NK-92 (cell line): ENCODE data around the gene SFXN2.
"Not testable (repeated sequence)": the region's sequence is repeated elsewhere in the genome, so short reads cannot be mapped to it uniquely, and the experiment has no call there.

Experiments used
- DNase-seq: peaks from one replicate; lab custom pipeline; 2025; ENCODE audit not compliant: unreplicated experiment; lab: John Stamatoyannopoulos, UW

The SFXN2 gene

DNA sequence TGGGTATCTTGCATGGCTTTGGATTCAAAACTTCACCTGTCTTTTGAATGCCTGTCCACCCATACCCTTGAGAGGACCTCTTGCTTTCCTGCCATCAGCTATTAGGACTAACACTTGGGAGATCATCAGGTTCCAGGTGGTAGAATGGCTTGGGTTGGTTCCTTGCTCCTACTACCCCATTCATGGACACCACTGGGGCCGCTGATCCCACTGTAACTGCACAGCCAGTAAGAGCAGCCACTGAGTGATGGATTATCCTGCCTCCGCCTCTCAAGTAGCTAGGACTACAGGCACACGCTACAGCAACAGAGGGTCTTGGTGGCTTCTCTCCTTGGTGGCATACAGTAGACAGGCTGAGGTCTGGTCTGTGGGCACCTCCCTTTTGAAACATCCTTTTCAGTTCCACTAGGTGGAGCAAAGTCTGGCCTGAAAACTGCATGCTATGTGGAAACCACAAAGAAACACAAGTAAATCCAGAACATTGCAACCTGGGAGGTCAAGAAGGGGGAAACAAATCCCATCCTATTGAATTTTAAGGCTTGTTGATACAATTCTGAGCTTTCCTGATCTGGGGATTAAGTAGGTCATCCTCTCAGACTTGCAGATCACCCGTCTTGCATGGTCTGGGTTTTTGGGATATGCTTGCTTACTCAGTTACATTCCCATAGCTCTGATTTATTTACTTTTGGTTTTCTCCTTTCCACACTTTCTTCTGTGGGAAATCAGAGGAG, 38.7 kb downstream of the SFXN2 start:
- no peak for DNase-seq

DNA sequence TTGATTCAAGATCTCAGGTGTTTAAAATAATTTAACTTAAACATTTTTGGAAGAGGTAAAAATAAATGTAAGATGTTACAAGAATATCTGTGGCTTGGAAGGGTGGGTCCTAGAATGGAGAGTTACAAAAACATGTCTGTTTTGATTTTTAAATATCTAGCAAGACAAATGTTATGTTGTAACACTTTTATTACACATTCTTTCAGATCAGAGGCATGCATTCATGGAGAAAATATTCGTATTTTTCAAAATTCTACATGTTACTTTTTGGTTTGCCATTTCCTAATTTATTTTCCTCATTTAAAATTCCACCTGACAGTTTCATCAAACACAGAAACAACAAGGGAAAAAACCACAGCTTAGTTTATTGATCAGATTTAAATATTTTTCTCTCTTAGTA, 39.3 kb downstream of the SFXN2 start:
- DNase-seq, result no peak

DNA sequence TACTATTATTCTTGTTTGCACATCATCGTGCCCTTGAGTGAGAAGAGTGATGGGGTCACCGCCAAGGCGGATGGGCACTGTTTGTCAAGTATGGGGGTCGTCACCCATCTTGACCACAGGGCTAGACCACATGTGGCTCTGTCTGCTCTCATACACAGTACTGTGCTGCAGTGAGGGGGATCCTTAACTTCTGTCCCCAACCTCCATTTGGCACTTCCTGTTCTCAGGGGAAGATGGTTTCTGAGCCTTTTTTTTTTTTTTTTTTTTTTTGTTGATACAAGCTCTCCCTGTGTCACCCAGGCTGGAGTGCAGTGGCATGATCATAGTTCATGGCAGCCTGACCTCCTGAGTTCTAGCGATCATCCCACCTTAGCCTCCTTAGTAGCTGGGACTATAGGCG, 42.9 kb downstream of the SFXN2 start:
- no peak for DNase-seq

DNA sequence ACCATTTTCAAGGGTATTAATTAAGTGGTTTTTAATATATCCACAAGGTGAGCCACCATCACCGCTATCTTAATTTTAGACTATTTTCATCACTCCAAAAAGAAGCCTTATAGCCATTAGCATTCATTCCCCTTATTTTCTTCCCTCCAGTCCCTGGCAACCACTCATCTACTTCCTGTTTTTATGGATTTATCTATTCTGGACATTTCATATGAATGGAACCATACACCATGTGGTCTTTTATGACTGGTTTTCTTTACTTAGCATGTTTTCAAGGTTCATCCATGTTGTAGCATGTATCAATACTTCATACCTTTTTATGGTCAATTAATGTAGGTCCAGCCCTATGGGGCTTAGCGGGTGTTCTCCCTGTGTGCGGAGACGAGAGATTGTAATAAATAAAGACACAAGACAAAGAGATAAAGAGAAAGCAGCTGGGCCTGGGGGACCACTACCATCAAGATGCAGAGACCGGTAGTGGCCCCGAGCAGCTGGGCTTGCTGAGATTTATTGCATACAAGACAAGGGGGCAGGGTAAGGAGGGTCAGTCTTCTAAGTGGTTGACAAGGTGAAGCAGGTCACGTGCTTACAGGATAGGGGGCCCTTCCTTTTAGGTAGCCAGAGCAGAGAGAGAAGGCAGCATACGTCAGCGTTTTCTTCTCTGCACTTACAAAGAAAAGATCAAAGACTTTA, 44.0 kb downstream of the SFXN2 start:
- DNase-seq, result no peak

DNA sequence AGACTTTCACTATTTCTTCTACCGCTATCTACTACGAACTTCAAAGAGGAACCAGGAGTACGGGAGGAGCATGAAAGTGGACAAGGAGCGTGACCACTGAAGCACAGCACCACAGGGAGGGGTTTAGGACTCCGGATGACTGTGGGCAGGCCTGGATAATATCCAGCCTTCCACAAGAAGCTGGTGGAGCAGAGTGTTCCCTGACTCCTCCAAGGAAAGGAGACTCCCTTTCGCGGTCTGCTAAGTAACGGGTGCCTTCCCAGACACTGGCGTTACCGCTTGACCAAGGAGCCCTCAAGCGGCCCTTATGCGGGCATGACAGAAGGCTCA, 44.5 kb downstream of the SFXN2 start:
- DNase-seq, result not testable (repeated sequence)

DNA sequence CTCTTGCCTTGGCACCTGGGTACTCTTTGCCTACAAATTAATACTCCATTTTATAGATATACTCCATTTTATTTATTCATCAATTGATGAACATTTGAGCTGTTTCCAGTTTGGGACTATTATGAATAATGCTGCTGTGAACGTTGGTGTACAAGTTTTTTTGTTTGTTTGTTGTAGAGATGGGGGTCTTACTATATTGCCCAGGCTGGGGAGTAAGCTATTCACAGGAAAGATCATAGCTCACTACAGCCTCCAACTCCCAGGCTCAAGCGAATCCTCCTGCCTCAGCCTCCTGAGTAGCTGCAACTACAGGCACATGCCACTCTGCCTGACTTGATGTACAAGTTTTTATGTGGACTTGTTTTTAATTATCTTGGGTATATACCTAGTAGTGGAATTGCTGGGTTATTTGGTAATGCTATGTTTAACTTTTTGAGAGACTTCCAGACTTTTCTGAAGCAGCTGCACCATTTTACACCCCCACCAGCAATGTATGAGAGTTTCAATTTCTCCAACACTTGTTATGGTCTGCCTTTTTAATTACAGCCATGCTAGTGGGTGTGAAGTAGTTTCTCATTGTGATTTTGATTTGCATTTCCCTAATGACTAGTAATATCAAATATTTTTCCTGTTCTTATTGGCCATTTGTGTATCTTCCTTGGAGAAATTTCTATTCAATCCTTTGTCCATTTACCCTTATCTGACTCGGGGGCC, 45.2 kb downstream of the SFXN2 start:
- DNase-seq, result no peak

DNA sequence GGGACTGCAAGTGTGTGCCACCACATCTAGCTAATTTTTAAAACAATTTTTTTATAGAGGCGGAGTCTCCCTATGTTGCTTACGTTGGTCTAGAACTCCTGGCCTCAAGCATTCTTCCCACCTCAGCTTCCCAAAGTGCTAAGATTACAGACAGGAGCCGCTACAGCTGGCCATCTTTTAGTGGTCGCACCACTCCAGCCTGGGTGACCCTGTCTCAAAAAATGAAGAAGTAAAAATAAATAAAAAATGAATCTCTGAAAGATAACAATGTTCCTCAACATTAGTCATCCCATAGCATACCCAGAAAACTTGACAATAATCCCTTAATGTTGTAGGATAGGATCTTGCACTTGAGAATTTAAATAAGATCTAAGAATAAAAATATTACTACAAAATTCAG, 47.5 kb downstream of the SFXN2 start:
- no peak for DNase-seq

DNA sequence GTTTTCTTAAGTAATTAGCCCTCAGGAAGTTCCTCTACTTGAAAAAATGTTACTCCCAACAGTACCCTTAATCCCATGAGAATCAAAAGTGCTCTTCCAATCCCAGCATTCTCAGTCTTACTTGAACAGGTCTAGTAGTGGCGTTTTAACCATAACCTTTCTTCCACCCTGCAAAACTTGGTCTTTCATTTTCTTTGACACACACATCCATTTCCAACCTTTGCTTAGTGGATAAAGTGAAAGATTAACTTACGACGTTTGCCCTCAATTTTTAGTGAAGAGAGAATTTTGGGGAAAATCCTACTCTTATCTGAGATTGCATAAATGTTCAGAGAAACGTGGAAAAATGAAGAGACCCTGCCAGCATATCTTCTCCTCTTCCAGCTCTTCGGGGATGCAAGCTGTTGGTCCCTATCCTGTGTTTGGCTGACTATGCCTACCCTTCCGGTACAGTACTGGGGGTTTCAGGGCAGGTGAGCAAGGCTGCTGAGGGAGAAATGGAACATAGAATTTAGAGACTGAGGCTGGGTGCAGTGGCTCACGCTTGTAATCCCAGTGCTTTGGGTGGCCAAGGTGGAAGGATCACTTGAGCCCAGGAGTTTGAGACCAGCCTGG, 48.1 kb downstream of the SFXN2 start:
- no peak for DNase-seq

DNA sequence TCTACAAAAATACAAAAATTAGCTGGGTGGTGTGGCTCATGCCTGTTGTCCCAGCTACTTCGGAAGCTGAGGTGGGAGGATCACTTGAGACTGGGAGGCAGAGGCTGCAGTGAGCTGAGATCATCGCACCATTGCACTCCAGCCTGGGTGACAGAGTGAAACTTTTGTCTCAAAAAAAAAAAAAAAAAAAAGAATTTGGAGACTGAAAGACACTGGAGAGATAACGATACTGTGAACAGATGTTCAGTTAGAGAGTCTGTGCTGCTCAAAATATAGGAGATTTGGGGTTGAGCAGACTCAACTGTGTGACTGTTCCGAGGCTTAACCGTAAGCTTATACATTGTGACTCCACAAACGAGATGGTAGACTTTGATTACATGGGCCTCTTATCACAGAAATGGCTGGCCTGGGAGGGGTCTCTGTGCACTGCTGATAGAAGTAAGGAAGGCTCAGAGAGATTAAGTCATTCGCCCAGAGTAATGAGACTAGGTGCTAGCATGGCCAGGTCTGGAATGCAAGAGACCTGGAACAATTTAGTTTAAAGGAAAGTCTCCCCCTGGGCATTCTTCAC, 48.7 kb downstream of the SFXN2 start:
- no peak for DNase-seq

DNA sequence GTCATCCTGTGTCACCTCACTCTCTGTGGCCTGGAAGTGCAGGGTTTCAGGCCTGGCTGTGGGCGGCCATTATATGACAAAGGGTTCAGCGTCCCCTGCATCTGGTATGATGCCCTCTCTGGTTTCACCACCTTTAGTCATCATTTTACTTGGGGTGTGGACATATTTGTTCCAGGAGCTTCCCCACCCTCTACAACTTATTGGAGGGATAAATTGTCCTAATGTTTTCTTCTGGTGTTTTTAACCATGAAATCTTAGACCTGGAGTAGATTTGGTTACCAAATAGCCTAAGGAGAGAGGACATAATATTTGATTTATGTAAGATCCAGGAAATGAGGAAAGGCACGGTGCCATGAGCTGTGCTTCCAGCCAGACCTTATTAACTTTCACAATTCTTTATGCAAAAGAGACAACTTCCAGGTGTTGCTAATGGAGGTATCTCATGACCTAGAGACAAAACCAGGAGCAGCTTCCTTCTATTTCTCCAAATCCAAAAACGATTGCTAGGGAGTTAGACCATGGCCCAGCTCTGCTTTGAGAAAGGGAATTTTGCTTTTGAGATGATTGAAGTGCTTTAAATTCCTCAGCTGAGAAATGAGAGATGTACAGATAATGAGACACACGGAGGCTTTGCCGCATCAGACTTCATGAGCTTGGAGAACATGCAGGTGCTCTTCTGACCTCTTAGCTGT, 50.2 kb downstream of the SFXN2 start:
- DNase-seq, result no peak

DNA sequence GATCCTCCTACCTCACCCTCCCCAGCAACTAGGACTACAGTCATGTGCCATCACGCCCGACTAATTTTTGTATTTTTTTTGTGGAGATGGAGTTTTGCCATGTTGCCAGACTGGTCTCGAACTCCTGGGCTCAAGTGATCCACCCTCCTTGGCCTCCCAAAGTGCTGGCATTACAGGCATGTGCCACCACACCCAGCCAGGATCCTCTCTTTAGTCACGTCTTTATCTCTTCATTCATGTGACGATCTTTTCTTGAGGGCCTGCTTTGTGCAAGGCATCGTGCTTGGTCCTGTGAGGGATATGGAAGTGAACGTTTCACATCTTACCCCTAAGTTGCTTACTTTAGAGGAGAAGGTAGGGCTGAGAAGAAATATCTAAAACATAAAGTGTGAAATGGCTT, 50.9 kb downstream of the SFXN2 start:
- no peak for DNase-seq

DNA sequence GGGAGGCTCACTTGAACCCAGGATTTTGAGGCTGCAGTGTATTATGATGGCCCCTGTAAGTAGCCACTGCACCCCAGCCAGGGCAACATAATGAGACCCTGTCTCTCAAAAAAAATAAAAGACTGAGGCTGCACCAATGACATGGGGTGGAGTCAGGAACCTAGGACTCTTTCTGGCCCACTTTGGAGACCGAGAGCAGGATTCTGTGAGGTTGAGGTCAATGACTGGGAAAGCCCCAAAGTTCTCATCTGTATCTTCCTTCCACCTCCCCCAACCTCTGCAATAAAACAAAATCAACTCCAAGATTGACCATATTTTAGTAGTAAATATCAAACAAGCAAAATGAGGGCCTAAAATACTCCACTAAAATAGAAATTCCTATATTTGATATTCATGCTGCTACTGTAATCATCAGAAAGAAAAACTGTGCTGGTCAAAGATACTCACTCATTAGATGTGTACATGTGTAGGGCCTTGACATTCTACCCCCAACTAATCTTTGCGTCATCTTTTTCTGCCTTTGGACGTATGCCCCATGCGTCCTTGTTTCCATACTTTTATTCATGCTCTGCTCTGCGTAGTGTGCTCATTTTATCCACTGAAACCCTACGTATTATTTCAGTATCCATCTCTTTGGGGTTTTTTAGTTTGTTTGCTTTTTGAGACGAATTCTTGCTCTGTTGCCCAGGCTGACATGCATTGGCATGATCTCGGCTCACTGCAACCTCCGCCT, 53.2 kb downstream of the SFXN2 start:
- DNase-seq, result no peak

DNA sequence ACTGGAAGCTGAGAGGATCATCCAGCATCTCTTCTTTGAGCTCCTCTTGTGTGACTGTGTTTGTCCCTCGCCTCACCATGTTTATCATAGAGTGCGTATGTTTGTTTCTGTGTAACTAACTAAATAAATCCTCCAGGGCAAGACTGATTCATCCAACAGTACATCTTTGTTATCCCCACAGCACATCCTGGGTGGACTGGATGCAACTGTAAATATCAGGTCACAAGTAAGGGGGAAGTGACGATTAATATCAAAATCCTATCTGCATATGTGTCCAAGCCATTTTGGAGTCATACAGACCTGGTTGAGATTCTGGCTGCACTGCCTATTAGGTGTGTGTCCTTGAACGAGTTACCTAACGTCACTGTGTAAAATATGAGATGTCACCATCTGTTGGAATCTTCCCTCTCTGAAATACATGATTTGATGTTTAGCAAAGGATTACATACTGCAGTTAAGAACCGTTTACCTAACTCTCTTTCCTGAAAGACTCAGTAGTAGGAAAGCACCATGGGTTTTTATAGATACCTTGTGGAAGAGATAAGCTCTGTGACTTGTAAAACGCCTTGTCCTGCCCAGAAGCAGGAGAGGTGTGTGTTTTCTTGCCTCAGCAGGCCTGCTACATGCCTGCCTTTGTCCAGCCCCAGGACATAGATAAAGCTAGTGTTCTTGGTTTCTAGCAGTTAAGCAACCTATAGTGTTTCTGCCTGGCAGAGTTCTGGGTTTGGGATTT, 55.1 kb downstream of the SFXN2 start:
- DNase-seq, result no peak

DNA sequence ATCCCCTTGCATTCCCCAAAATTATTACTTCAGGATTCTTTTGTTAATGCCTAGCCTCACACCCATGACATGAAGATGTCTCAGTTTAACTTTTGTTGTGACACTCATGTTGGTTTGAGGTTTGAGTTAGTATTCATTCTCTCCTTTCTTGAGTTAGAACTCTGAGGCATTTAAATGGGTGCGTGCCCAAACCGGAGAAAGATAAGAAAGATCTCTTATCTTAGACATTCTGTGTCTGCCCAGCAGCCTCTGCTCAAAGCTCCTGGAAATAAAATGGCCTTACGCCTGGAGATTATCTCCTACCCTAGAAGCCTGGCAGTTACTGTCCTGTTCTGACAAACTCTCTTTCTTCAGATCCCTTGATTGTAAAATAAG, 55.7 kb downstream of the SFXN2 start:
- no peak for DNase-seq

DNA sequence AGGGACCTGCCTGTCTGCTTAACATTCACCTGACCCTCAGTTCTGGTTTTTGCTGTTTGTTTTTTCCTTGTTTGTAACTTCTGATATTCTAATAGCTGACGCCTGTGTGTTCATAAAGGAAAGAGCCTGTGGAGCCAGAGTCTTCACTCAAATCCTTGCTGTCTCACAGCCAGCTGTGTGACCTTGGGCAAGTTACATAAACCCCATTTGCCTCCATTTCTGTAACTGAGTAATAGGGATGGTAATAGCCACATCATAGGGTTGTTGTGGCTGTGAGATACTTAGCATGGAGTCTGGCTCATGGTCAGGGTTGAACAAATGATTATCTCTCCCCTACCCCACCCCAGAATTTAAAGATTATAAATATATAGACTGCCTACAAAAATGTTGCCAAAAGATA, 56.4 kb downstream of the SFXN2 start:
- no peak for DNase-seq

DNA sequence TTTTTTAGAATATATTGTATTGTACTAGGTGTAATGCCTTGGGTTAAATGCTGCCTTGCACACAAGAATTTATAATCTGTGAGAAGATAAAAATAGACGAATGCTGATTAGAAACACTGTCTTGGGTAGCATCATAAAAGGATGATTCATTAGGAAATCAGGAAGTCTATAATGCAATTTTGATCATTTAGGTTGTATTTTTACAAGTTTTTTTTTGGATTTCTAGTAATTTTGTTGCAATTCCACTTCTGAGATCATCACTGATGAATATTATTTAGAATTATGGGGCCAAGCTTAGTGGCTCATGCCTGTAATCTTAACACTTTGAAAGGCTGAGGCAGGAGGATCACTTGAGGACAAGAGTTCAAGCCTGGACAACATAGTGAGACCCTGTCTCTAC, 58.9 kb downstream of the SFXN2 start:
- DNase-seq, result no peak

DNA sequence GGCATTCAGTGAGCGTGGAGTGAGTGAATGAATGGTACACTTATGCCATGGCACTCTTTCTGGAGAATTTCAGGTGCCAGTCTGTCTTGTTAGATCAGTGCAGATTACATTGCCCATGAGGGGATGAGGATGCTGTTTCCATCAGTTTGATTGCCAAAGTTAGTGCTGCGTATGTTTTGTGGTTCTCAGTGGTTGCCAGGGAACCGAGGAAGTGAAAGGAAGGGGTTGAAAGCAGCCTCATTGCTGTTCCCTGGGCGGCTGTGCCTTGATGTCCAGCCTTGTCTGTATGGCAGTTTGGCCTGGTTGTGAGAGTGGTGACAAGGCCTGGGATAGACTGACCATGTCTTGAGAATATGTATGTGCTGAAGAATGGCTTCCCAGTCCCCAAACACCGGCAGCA, 59.5 kb downstream of the SFXN2 start:
- DNase-seq, result no peak

DNA sequence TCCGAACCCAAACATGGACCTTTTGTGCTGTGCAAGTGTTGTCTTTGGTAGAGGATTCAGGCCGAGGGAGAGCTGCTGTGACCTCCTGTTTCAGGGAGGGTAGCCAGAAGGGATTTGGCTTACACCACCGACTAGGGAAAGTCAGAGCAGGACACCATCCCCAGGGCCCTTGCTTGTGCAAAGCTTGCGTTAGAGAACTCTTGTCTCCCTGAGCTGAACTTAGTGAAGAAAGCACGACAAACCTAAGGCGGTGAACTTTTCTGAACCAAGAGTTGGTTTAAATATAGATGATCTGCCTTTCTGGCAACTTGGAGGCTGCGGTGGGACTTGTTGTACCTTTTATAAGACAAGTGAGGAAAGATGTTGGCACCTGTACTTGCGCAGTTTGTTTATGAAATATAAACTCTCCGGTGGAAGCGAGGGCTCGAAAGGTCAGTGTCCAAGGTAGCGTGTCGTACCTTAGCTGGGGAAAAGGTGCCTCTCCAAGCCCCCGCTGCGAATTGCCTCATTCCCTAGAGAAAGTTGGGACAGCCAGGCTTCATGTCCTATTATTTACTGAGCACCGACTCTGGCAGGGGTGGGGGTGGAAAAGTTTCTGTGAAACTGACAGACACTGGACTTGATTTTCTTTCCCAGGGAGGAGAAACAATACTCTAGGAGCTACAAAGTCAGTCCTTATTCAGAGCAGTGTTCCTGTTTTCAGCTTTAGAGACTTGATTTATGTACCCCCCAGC, 60.9 kb downstream of the SFXN2 start:
- no peak for DNase-seq
